Measurements from ENCODE around the gene PSEN1.

The PSEN1 gene

DNA sequence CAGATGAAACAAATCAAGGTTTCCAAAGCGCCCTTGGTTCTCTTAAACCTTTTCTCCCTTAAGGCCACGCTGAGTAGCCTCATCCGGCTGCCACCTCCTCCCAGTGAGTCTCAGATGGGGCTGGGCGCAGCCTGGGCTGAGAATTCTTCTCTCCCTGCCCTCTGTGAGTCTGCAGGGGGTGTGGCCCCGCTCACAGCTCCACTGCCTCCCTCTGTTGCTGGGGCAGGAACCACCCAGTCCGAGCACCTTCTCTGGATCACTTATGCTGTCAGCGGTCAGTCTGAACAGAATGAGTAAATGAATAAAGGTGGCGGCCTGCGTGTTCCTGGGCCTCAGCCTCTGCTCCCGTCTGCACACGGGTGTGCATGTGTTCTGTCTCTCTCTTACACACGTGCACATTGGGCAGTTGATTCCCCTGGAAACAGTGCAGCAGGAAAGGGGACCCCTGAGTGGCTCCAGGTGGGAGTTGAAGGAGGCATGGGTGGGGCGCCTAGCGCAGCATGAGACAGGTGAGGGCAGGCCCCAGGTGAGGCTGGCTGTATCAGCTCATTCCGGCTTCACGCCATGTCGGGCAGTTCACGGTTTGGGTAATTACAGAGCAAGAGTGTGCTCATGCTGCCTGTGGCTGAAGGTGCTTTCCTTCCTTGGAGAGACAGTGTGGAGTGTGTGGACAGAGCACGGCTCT lies 105.3 kb downstream of the PSEN1 start:
- no peak for DNase-seq

DNA sequence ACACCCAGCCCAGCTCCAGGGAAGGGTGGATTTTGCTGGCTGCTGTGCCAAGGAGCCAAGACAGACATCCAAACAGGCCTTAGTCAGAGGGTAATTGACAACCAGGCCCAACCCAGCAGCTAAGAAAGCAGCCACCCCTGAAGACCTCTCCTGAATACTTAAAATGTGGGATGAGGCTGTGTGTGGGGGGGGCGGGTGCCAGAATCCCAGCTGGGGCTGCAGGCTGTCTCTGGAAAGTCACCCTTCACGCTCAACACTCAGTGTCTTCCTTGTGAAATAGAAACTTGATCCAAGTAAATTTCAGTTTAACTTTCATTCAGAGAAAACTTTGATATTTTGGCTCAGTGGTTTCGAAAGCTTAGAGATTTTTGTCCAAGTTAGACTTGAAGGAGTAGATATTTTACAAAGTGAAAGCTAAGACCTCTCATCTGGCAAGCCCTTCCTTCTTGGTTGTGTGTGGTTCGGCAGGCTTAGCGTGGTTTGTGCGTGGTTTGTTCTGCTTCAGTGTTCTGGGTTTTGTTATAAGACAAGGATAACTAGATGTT lies 106.1 kb downstream of the PSEN1 start:
- no peak for DNase-seq

- no peak for DNase-seq
These were observed 107.0 kb downstream of the PSEN1 start for GRCh38 chr14:73243341-73243740.

GRCh38 chr14:73243748-73244147 lies 107.4 kb downstream of the PSEN1 start:
- no peak for DNase-seq

DNA sequence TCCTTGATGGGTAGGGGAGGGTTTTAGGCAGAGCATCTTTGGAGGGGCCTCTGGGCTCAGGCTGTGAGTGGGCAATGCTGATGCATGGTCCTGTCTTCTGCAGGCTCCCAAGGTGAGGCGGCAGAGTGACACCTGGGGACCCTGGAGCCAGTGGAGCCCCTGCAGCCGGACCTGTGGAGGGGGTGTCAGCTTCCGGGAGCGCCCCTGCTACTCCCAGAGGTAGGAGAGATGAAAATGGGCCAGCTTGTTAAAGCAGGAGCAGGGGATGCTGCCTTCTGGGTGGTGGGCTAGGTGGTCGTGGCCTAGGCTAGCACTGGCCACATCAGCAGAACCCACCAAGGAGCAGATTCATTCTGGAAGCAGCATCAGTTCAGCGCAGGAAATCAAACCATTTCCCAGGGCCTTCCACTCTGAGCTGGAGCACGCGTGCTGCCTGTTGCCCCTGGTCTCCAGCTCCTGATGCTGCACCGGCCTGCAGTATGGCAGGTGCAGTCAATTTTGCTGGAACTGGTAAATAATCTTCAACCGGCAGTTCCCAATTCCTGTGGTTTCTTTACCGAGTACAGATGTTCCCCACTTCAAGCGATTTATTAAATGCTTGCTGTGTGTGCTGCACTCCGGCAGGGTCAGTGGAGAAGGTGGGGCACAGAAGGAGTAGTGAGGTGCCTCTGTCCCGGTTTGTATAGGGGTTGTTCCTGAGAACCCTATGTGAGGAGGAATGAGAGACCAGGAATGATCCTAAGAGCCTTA lies 108.4 kb downstream of the PSEN1 start:
- no peak for DNase-seq

DNA sequence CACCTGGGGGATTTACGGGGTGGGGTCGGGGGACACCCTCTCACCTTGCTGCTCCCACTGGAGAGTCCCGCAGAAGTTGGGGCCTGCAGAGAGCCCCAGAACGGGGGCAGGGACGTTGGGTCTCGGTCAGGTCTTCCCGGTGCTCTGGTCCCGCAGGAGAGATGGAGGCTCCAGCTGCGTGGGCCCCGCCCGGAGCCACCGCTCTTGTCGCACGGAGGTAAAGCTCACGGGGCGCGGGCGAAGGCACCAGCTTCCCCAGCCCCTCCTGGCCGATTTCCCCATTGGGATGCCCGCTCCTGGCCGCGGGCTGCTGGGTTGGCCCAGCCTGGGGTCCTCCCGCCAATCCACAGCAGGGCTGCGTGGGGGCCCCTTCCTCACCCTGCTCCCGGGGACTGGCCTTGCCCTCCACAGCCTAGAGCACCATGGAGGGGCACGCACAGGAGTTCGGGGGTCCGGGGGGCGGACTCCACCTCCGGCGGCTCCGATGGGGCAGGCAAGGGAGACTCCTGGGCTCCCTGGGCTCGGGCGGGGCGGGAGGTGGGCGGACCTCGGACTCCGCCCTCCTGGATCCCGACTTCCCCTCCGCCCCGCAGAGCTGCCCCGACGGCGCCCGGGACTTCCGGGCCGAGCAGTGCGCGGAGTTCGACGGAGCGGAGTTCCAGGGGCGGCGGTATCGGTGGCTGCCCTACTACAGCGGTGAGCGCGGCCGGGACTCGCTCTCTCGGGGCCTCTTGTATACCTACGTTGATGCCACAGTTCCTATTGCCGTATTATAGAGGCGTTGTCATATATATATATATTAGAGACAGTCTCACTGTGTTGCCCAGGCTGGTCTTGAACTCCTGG lies 109.4 kb downstream of the PSEN1 start:
- DNase-seq, result no peak

GRCh38 chr14:73246387-73247150 lies 110.3 kb downstream of the PSEN1 start:
- DNase-seq, result no peak

- no peak for DNase-seq
These were observed 112.0 kb downstream of the PSEN1 start for GRCh38 chr14:73248108-73248868.

DNA sequence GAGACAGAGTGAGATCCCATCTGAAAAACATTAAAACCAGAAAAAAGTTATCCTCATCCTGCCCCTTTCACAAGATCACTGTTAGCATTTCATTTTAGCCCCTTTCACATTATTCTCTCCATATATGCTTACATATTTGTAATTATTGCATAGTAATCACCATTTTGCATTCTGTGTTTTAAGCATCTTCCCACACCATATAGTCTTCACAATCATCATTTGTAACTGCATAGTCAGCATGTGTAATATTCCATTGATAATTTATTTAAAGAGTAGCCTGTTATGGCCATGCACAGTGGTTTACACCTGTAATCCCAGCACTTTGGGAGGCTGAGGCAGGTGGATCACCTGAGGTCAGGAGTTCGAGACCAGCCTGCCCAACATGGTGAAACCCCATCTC lies 112.8 kb downstream of the PSEN1 start:
- no peak for DNase-seq

DNA sequence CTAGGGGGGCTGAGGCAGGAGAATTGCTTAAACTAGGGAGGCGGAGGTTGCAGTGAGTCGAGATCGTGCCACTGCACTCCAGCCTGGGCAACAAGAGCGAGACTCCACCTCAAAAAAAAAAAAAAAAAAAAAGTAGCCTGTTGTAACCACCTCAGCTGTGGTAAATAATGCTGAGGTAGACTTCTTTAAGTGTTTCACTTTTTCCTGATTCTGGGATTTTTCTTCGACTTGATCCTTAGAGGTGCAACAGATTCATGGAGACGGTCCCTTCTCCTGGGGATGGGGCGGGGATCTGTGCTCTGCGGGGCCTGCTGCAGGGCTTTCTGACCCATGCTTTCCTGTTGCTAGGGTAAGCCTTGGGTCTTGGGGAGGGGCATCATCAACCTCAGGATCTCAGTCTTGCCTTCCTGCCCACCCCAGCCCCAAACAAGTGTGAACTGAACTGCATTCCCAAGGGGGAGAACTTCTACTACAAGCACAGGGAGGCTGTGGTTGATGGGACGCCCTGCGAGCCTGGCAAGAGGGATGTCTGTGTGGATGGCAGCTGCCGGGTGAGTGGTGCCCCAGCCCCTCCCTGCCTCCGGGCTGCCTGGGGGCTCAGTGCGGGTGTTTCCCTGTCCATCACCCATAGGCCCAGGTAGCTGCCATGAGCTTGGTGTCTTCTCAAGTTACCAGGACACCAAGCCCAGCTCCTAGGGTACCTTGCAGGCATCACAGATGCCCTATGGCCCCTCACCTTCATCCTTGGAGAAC lies 113.4 kb downstream of the PSEN1 start:
- DNase-seq, result no peak

GRCh38 chr14:73250317-73250713 lies 114.0 kb downstream of the PSEN1 start:
- DNase-seq, result no peak

- DNase-seq, result no peak
These were observed 114.6 kb downstream of the PSEN1 start for GRCh38 chr14:73250781-73251500.

DNA sequence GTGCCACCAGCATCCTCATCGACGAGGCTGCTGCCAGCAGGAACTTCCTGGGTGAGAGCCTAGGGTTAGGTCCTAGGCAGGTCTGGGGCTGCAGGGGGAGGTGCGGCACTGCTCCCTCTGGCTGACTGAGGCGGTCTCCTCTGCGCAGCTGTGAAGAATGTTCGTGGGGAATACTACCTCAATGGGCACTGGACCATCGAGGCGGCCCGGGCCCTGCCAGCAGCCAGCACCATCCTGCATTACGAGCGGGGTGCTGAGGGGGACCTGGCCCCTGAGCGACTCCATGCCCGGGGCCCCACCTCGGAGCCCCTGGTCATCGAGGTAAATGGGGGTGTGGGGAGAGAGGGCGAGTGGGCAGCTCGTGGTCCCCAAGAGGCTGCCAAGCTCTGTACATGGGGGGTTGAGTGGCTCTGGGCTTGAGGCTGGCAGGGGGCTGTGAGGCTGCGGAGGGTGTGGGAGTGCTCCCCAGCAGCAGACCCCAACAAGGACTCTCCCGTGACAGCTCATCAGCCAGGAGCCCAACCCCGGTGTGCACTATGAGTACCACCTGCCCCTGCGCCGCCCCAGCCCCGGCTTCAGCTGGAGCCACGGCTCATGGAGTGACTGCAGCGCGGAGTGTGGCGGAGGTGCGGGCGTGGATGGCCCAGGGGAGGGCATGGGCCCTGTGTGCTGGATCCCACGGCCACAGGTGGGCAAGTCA lies 115.4 kb downstream of the PSEN1 start:
- no peak for DNase-seq

DNA sequence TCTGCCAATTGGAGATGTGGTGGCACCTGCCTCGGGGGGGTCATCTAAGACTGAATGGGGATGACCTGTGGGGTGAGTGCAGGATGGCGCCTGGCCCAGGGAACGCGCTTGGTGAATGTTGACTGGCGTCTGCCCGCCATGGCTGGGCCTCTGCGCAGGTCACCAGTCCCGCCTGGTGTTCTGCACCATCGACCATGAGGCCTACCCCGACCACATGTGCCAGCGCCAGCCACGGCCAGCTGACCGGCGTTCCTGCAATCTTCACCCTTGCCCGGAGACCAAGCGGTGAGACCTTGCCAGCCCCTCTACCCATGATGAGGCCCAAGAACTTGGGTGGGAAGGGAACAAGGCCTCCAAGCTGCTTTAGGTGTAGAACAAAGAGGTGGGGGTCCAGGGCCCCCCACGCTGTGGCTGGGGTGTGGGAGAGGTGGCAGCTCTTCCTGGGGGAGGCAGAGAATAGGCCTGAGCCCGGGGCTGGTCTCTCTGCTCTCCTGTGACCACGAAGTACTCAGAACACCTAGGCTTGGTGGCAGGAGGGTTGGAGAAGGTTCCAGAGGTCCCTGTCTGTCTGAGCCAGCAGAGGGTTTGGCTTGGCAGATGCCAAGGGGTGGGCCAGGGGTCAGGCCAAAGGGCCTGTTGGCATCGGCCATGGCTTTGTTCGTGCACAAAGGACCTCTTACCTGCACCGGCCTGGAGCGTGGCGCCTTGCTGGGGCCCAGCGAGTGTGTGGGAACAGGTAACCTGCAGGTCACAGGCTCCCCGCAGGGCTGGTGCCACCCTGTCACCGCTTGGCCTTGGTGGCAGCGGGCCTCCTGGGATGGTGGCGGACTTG lies 116.4 kb downstream of the PSEN1 start:
- no peak for DNase-seq

GRCh38 chr14:73253323-73253610 lies 117.0 kb downstream of the PSEN1 start:
- no peak for DNase-seq

DNA sequence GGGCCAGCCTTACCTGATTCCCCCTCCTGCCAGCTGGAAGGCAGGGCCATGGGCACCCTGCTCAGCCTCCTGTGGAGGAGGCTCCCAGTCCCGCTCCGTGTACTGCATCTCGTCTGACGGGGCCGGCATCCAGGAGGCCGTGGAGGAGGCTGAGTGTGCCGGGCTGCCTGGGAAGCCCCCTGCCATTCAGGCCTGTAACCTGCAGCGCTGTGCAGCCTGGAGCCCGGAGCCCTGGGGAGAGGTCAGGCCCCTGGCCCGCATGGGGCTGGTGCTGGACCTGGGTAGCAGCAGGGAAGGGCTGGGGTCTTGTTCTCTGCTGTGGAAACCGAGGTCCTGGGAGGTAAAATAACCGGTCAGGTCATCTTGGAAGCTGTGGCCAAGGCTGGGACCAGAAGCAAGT lies 117.4 kb downstream of the PSEN1 start:
- no peak for DNase-seq

DNA sequence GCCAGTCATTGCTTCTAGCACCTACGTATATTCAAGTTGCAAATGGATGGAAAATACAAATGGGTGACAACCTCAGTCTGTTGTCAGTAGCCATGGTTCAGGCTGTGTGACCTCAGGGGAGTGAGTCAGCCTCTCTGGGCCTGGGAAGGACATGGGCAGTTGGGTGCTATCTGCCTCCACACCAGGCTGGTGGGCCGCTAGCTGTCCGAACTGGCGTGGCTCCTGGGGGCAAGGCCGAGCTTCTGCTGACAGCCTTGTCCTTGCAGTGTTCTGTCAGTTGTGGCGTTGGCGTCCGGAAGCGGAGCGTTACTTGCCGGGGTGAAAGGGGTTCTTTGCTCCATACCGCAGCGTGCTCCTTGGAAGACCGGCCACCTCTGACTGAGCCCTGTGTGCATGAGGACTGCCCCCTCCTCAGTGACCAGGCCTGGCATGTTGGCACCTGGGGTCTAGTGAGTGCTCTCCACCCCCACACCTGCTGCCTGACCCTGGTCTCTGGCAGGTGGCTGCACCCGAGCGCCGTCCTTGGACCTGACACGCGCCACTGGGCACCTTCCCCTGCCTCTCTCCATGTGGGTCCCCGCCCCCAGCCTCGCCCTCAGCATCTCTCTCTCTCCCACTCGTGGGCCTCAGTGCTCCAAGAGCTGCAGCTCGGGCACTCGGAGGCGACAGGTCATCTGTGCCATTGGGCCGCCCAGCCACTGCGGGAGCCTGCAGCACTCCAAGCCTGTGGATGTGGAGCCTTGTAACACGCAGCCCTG lies 118.1 kb downstream of the PSEN1 start:
- no peak for DNase-seq

GRCh38 chr14:73255005-73255400 lies 118.7 kb downstream of the PSEN1 start:
- DNase-seq, result no peak
